Nephron (organoid): ENCODE results near the gene SLC16A6.
"Not testable (repeated sequence)": the region's sequence is repeated elsewhere in the genome, so short reads cannot be mapped to it uniquely, and the experiment has no call there.

Source experiments
- H3K27ac Mint-ChIP-seq, 3 experiments: 2 replicates each; pipeline ENCODE4 v1.8.0; 2020; ENCODE audit warnings: mixed read lengths in 3 of 3, mild to moderate bottlenecking in 2 of 3, moderate library complexity in 1 of 3
- H3K27me3 Mint-ChIP-seq: 2 replicates; pipeline ENCODE4 v1.8.0; 2021; ENCODE audit warnings: low read depth, mild to moderate bottlenecking, moderate library complexity, mixed read lengths
- H3K36me3 Mint-ChIP-seq: 2 replicates; pipeline ENCODE4 v1.8.0; 2020; ENCODE audit warnings: low read depth, mixed read lengths
- H3K4me1 Mint-ChIP-seq: 2 replicates; pipeline ENCODE4 v1.8.0; 2020; ENCODE audit warnings: mixed read lengths
- H3K4me3 Mint-ChIP-seq, 3 experiments: 2 replicates each; pipeline ENCODE4 v1.8.0; 2020; ENCODE audit warnings: mild to moderate bottlenecking in 3 of 3, mixed read lengths in 3 of 3, moderate library complexity in 2 of 3
- H3K9me3 Mint-ChIP-seq: 2 replicates; pipeline ENCODE4 v1.8.0; 2020; ENCODE audit warnings: mixed read lengths
- TF ChIP-seq, protein P1 (sequence below), 3 experiments: fragments of 200-600 bp; sonication (generic); IDR thresholded peaks; one replicate each; pipeline ENCODE4 v1.5.0; 2021; ENCODE audit warnings: antibody characterized with exemption in 3 of 3; ENCODE audit not compliant: unreplicated experiment in 3 of 3

SLC16A6 gene

DNA sequence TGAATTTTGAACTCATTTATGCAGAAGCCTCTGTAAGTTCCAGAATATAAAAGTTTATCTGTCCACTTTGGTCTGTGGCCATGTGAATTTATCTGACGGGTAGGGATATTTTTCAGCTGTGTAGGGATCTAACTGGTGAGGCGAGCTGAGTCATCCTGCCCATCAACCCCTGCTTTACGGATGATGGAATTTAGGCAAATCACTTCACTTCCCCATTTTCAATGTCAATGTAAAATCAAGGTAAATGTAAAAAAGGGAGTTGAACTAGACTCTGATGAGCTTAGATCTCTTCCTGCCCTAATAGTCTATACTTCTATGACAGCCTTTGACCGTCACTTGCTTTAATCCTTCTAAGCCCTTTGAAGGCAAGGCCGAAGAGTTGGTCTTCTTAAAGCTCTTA, 2.6 kb downstream of the SLC16A6 start:
- H3K36me3 Mint-ChIP-seq, result no peaks in the 10 kb centered on the region
- peaks cover 64% of the 10 kb centered on the region for H3K27me3 Mint-ChIP-seq
- TF ChIP-seq, protein P1, sequence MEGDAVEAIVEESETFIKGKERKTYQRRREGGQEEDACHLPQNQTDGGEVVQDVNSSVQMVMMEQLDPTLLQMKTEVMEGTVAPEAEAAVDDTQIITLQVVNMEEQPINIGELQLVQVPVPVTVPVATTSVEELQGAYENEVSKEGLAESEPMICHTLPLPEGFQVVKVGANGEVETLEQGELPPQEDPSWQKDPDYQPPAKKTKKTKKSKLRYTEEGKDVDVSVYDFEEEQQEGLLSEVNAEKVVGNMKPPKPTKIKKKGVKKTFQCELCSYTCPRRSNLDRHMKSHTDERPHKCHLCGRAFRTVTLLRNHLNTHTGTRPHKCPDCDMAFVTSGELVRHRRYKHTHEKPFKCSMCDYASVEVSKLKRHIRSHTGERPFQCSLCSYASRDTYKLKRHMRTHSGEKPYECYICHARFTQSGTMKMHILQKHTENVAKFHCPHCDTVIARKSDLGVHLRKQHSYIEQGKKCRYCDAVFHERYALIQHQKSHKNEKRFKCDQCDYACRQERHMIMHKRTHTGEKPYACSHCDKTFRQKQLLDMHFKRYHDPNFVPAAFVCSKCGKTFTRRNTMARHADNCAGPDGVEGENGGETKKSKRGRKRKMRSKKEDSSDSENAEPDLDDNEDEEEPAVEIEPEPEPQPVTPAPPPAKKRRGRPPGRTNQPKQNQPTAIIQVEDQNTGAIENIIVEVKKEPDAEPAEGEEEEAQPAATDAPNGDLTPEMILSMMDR (IDR thresholded peaks at IDR 0.05; ENCODE audit: unreplicated experiment in 3 of 3), result no peak
- no peak overlapping the region for H3K27ac Mint-ChIP-seq
- peak overlapping the region in 1 of 3 experiments; percentile 70 for H3K4me3 Mint-ChIP-seq
- H3K9me3 Mint-ChIP-seq, result no peaks in the 10 kb centered on the region
- peaks cover 11% of the 10 kb centered on the region for H3K4me1 Mint-ChIP-seq

DNA sequence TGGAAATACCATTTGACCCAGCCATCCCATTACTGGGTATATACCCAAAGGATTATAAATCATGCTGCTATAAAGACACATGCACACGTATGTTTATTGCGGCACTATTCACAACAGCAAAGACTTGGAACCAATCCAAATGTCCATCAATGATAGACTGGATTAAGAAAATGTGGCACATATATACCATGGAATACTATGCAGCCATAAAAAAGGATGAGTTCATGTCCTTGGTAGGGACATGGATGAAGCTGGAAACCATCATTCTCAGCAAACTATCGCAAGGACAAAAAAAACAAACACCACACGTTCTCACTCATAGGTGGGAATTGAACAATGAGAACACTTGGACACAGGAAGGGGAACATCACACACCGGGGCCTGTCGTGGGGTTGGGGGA, 9.0 kb downstream of the SLC16A6 start:
- Mint-ChIP-seq H3K27me3 (peaks cover 12% of the 10 kb centered on the region), H3K9me3 (peaks cover 18% of the 10 kb centered on the region)
- H3K4me1 Mint-ChIP-seq, H3K4me3 Mint-ChIP-seq, H3K36me3 Mint-ChIP-seq, H3K27ac Mint-ChIP-seq: not testable (repeated sequence)

DNA sequence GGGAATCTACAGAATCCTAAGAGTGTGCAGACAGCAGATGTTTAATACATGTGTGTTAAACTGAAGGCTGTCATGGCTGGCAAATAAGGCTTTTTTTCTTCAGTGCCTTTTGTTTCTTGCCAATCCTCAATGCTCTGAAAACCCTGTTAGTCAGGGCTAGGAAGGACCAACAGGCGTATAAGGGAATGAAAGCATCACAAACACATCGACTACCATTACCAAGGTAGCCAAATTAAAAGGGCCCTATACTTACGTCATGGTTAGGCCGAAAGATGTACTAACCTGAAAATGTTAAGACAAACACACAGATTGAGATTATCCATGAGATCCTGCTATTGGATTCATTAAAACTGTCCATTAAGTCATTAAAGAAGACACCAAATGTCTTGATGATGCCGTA, 13.1 kb downstream of the SLC16A6 start:
- H3K4me1 Mint-ChIP-seq, result no peaks in the 10 kb centered on the region
- H3K36me3 Mint-ChIP-seq, result peaks cover 5% of the 10 kb centered on the region
- no peaks in the 10 kb centered on the region for H3K27me3 Mint-ChIP-seq
- no peak overlapping the region for H3K27ac Mint-ChIP-seq
- no peak overlapping the region for H3K4me3 Mint-ChIP-seq
- TF ChIP-seq, protein P1 (IDR thresholded peaks at IDR 0.05; ENCODE audit: unreplicated experiment in 3 of 3), result no peak
- peaks cover 18% of the 10 kb centered on the region for H3K9me3 Mint-ChIP-seq

DNA sequence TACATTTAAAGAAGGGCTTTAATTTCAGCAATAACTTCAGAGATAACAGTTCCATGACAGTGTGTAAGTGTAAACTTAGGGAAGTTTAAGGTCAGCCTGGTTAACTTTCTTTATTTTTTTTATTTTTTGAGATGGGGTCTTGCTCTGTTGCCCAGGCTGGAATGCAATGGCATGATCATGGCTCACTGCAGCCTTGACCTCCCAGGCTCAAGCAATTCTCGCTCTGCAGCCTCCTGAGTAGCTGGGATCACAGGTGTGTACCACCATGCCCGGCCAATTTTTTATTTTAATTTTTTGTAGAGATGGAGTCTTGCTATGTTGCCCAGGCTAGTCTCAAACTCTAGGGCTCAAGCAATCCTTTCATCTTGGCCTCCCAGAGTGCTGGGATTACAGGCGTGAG, 14.6 kb downstream of the SLC16A6 start:
- not testable (repeated sequence) for H3K36me3 Mint-ChIP-seq, H3K4me1 Mint-ChIP-seq, H3K27me3 Mint-ChIP-seq, H3K4me3 Mint-ChIP-seq, H3K27ac Mint-ChIP-seq
- H3K9me3 Mint-ChIP-seq, result peaks cover 16% of the 10 kb centered on the region

DNA sequence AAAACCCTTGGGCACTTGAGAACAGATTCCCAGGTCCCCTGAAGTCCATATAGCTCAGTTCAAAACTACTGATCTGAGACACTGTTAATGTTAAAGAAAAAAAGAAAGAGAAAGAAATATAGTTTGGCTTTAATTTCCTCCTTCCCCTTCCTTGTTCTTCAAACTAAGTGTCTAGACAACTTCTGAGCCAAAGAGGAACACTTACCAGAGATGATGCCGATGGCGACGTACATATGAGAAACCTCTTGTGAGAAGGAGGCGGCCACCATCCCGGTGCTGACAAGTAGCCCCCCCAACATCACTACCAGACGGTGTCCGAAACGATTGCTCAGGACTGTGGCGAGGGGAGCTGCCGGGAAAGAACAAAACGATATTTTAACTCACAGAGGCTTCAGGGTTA, 17.2 kb downstream of the SLC16A6 start:
- Mint-ChIP-seq H3K4me1 (no peaks in the 10 kb centered on the region), H3K36me3 (no peaks in the 10 kb centered on the region), H3K4me3 (no peak overlapping the region), H3K27me3 (no peaks in the 10 kb centered on the region), H3K9me3 (peaks cover 5% of the 10 kb centered on the region), H3K27ac (no peak overlapping the region)
- TF ChIP-seq, protein P1 (IDR thresholded peaks at IDR 0.05; ENCODE audit: unreplicated experiment in 3 of 3), result no peak

DNA sequence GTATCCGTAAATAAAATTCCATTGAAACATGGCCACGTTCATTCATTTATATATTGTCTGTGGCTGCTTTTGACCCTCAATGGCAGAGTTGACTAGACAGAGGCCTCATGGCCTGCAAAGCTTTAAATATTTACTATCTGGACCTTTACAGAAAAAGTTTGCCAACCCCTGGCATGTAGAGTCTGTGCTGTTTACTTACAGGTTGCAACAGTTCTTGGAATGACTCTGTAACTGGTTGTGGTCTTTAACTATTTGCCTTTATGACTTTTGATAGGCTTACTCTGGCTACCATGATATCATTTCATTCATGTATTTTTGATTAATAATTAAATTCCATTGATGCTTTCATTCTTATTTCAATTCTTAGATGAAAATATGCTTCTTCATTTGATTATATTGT, 25.1 kb downstream of the SLC16A6 start:
- H3K4me1 Mint-ChIP-seq, result peaks cover 12% of the 10 kb centered on the region
- not testable (repeated sequence) for H3K4me3 Mint-ChIP-seq, H3K36me3 Mint-ChIP-seq, H3K27me3 Mint-ChIP-seq, H3K27ac Mint-ChIP-seq, H3K9me3 Mint-ChIP-seq

DNA sequence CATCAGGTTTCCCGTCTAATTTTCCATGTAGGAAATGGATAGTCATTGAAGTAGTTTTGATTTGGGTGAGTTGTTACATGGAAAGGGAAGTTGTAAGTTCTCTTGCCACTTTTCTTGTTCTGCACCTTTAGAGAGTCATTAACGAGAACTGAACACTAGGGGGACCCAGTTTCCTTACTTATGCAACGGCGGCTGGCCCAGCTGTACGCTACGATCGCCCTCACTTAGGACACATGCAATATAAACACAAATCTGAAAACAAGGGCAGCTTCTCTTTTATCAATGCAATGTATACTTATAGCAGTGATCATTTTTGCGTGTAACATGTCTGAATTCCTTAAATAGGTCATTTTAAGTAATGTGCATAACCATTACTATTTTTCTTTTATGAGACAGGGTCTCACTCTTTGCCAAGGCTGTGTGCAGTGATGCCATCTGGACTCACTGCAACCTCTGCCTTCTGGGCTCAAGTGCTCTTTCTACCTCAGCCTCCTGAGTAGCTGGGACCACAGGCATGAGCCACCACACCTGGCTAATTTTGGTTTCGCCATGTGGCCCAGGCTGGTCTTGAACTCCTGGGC, 27.7 kb downstream of the SLC16A6 start:
- not testable (repeated sequence) for H3K9me3 Mint-ChIP-seq, H3K36me3 Mint-ChIP-seq, H3K27me3 Mint-ChIP-seq, H3K4me3 Mint-ChIP-seq
- TF ChIP-seq, protein P1 (IDR thresholded peaks at IDR 0.05; ENCODE audit: unreplicated experiment in 3 of 3), result peak; percentile 60 to 66 (median 61)
- H3K27ac Mint-ChIP-seq, result peak overlapping the region in 2 of 3 experiments; percentile 5 to 43
- H3K4me1 Mint-ChIP-seq, result peaks cover 31% of the 10 kb centered on the region

DNA sequence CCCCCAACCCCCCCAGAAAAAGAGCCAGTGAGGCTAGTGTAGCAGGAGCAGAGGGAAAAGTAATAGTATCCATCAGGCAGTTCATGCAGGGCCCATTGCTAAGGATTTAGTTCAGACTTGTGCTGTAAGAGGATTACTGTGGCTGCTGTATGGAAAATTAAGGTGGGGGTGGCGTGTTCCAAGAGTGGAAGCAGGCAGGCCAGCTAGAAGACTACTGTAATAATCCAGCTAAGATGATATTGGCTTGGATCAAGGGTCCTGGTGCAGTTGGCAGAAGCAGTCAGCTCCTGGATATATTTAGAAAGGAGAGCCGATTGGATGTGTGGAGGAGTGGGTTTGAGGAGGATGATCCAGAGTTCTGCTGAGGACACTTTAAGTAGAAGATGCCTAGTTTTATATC, 28.5 kb downstream of the SLC16A6 start:
- H3K4me3 Mint-ChIP-seq, H3K36me3 Mint-ChIP-seq, H3K27me3 Mint-ChIP-seq, H3K9me3 Mint-ChIP-seq: not testable (repeated sequence)
- Mint-ChIP-seq H3K4me1 (peaks cover 38% of the 10 kb centered on the region), H3K27ac (peak overlapping the region in 1 of 3 experiments; percentile 5)
